Measurements from ENCODE around the gene F2RL3. TPM values are rescaled to one million over a fixed set of nuclear protein-coding genes. Genes with fewer than 3 reads are reported as not detected.

F2RL3 gene
- polyA plus RNA-seq, 1 donor (not counting 4 experiments of a cell fraction or from before 2014, with no cell fraction given) = not detected

DNA sequence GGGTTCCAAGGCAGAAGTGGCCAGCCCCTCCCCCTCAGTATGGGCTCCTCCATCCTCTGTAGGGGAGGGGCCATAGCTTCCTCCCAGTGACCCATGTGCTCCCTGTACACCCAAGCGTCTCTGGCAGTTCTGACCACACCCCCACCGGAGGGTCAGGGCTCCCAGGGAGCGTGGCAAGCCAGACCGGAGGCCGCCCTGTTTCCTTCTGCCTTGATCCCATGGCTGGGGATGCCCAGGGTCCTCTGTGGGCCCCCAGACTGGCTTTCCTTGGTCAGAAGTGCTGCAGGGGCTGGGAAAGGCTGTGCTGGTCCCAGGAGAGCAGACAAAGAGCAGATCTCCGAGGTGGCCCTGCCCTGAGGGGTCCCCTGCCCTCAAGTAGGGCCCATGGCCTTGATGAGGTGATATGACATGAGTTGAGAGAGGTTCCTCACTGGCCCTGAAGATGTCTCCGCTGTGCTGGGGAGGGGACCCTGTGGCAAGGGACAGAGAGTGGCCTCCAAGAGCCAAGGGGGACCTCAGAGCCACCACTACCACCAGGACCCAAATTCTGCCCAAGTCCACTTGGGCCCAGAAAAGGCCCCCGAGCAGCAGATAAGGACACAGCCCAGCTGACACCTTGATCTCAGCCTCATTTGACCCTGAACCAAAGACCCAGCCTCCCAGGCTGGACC lies 7.8 kb upstream of the F2RL3 start:
- H3K9me1 ChIP-seq (ENCODE audit: control insufficient read depth, extremely low read depth, insufficient read depth, low read length) = no peaks in the 10 kb centered on the region
- H3K27me3 ChIP-seq (ENCODE audit: control insufficient read depth, extremely low read depth, insufficient read depth, low read length) = no peaks in the 10 kb centered on the region
- peaks cover 8% of the 10 kb centered on the region for H3K4me1 ChIP-seq (ENCODE audit: control insufficient read depth, extremely low read depth, insufficient read depth, low read length)
- FAIRE-seq (no peak), DNase-seq (ENCODE audit: low read depth, low spot score) (no peak)
- dilution Hi-C loops (cut with MboI; ENCODE audit: extremely low pct_ligation_motif_present, low sequenced_read_pairs) = no loop called here
- peaks cover 19 to 32% of the 10 kb centered on the region in 2 experiments for H3K36me3 ChIP-seq (ENCODE audit: control insufficient read depth in 2 of 2, extremely low read depth in 1 of 2, insufficient read depth in 2 of 2, low read length in 2 of 2)
- no peaks in the 10 kb centered on the region for H4K20me1 ChIP-seq (ENCODE audit: control insufficient read depth, extremely low read depth, insufficient read depth, low read length)
- H3K9me3 ChIP-seq (ENCODE audit: control insufficient read depth, low read depth, low read length) = peaks cover 7% of the 10 kb centered on the region
- TF ChIP-seq EZH2 (IDR thresholded peaks at IDR 0.05; ENCODE audit: low read length) = no peak
- TF ChIP-seq CTCF (optimal IDR thresholded peaks at IDR 0.05 in 1 of 3, IDR thresholded peaks at IDR 0.05 in 1 of 3, conservative IDR thresholded peaks at IDR 0.05 in 1 of 3; ENCODE audit: extremely low read depth in 1 of 3, insufficient read depth in 2 of 3, low read length in 3 of 3) = no peak
- no peak overlapping the region for H3K27ac ChIP-seq (ENCODE audit: control insufficient read depth, insufficient read depth, low read length)
- H2AFZ ChIP-seq (ENCODE audit: control insufficient read depth, low read length) = no peak overlapping the region
- H3K79me2 ChIP-seq (ENCODE audit: control insufficient read depth, insufficient read depth, low read length) = no peaks in the 10 kb centered on the region
- no peak overlapping the region for H3K4me2 ChIP-seq (ENCODE audit: control insufficient read depth, extremely low read depth, insufficient read depth, low read depth, low read length)
- H3K9ac ChIP-seq (ENCODE audit: control insufficient read depth, extremely low read depth, insufficient read depth, low read length) = no peak overlapping the region
- H3K4me3 ChIP-seq (ENCODE audit: control insufficient read depth in 2 of 3, extremely low read depth in 1 of 3, insufficient read depth in 2 of 3, low read depth in 1 of 3, low read length in 3 of 3) = no peak overlapping the region

GRCh38 chr19:16882146-16882545 lies 6.7 kb upstream of the F2RL3 start:
- dilution Hi-C loops (cut with MboI; ENCODE audit: extremely low pct_ligation_motif_present, low sequenced_read_pairs) = no loop called here

More at GRCh38 chr19:16882146-16882545, 6.7 kb upstream of the F2RL3 start:
- peaks cover 12 to 23% of the 10 kb centered on the region in 2 experiments for H3K36me3 ChIP-seq (ENCODE audit: control insufficient read depth in 2 of 2, extremely low read depth in 1 of 2, insufficient read depth in 2 of 2, low read length in 2 of 2)
- H2AFZ ChIP-seq (ENCODE audit: control insufficient read depth, low read length) = no peak overlapping the region
- H3K27ac ChIP-seq (ENCODE audit: control insufficient read depth, insufficient read depth, low read length) = no peak overlapping the region
- H4K20me1 ChIP-seq (ENCODE audit: control insufficient read depth, extremely low read depth, insufficient read depth, low read length) = no peaks in the 10 kb centered on the region
- no peaks in the 10 kb centered on the region for H3K9me1 ChIP-seq (ENCODE audit: control insufficient read depth, extremely low read depth, insufficient read depth, low read length)
- FAIRE-seq (no peak), DNase-seq (ENCODE audit: low read depth, low spot score) (no peak)
- peaks cover 7% of the 10 kb centered on the region for H3K9me3 ChIP-seq (ENCODE audit: control insufficient read depth, low read depth, low read length)
- no peak overlapping the region for H3K9ac ChIP-seq (ENCODE audit: control insufficient read depth, extremely low read depth, insufficient read depth, low read length)
- H3K79me2 ChIP-seq (ENCODE audit: control insufficient read depth, insufficient read depth, low read length) = no peaks in the 10 kb centered on the region
- peaks cover 8% of the 10 kb centered on the region for H3K4me1 ChIP-seq (ENCODE audit: control insufficient read depth, extremely low read depth, insufficient read depth, low read length)
- TF ChIP-seq CTCF (optimal IDR thresholded peaks at IDR 0.05 in 1 of 3, IDR thresholded peaks at IDR 0.05 in 1 of 3, conservative IDR thresholded peaks at IDR 0.05 in 1 of 3; ENCODE audit: extremely low read depth in 1 of 3, insufficient read depth in 2 of 3, low read length in 3 of 3) (no peak), EZH2 (IDR thresholded peaks at IDR 0.05; ENCODE audit: low read length) (no peak)
- H3K4me3 ChIP-seq (ENCODE audit: control insufficient read depth in 2 of 3, extremely low read depth in 1 of 3, insufficient read depth in 2 of 3, low read depth in 1 of 3, low read length in 3 of 3) = no peak overlapping the region
- H3K27me3 ChIP-seq (ENCODE audit: control insufficient read depth, extremely low read depth, insufficient read depth, low read length) = no peaks in the 10 kb centered on the region
- no peak overlapping the region for H3K4me2 ChIP-seq (ENCODE audit: control insufficient read depth, extremely low read depth, insufficient read depth, low read depth, low read length)

Data from keratinocyte (primary cell).